ENCODE measurements around the gene PPP2R3A.
A peak's percentile ranks its signal among the peaks of the same experiment; 100 is the strongest.

Gene PPP2R3A

DNA sequence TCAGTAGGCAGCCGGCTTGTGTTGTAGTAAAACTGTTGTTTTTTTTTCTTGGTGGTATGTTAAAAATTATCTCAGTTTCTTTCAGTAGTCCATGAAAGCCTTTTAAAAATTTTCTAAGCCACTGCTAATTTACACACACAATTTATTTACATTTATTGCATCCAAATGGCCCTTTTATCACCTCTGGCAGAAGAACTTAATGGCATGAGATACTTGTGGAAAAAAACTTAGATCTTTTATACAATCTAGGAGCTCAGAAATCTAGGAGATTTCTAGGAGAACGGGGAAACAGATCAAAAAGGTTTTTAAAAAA lies 1.4 kb downstream of the PPP2R3A start:
- H3K36me3 ChIP-seq (ENCODE audit: control insufficient read depth in 2 of 2, insufficient read depth in 2 of 2, low read length in 2 of 2) = no peaks in the 10 kb centered on the region
- H3K9me3 ChIP-seq (ENCODE audit: control insufficient read depth in 2 of 2, low read length in 2 of 2) = no peaks in the 10 kb centered on the region
- H3K9ac ChIP-seq (ENCODE audit: low read depth in 1 of 2, low read length in 2 of 2) = peak overlapping the region in 1 of 2 donors; percentile 79
- H3K27ac ChIP-seq (ENCODE audit: low read depth in 2 of 2, low read length in 2 of 2) = no peak overlapping the region
- peak overlapping the region; percentile 74 to 80 for H3K4me3 ChIP-seq (ENCODE audit: low read length in 2 of 2)
- H3K4me1 ChIP-seq (ENCODE audit: control insufficient read depth in 2 of 2, insufficient read depth in 2 of 2, low read length in 2 of 2) = peaks cover 14 to 26% of the 10 kb centered on the region in 2 donors
- no peaks in the 10 kb centered on the region for H3K27me3 ChIP-seq (ENCODE audit: control insufficient read depth in 2 of 2, insufficient read depth in 2 of 2, low read length in 2 of 2)

DNA sequence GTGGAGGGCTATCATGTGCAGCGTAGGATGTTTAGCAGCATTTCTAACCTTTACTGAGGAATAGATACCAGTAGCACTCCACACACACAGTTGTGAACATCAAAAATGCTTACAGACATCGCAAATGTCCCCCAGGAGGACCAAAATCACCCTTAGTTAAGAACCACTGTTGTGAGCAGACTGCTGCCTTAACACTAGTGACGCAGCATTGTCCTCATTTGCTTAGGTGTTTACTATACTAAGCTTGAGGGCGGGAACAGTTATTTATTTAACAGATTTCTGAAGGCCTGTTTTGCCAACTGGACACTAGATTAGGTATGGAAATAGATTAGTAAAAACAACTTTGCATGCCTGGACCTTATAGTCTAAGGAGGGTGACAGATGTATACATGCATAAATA lies 2.3 kb downstream of the PPP2R3A start:
- Histone ChIP-seq H3K9me3 (ENCODE audit: control insufficient read depth in 2 of 2, low read length in 2 of 2) (no peaks in the 10 kb centered on the region), H3K9ac (ENCODE audit: low read depth in 1 of 2, low read length in 2 of 2) (peak overlapping the region in 1 of 2 donors; percentile 27), H3K27me3 (ENCODE audit: control insufficient read depth in 2 of 2, insufficient read depth in 2 of 2, low read length in 2 of 2) (no peaks in the 10 kb centered on the region), H3K36me3 (ENCODE audit: control insufficient read depth in 2 of 2, insufficient read depth in 2 of 2, low read length in 2 of 2) (no peaks in the 10 kb centered on the region), H3K4me3 (ENCODE audit: low read length in 2 of 2) (peak overlapping the region in 1 of 2 donors; percentile 5), H3K4me1 (ENCODE audit: control insufficient read depth in 2 of 2, insufficient read depth in 2 of 2, low read length in 2 of 2) (peaks cover 14 to 26% of the 10 kb centered on the region in 2 donors), H3K27ac (ENCODE audit: low read depth in 2 of 2, low read length in 2 of 2) (no peak overlapping the region)

DNA sequence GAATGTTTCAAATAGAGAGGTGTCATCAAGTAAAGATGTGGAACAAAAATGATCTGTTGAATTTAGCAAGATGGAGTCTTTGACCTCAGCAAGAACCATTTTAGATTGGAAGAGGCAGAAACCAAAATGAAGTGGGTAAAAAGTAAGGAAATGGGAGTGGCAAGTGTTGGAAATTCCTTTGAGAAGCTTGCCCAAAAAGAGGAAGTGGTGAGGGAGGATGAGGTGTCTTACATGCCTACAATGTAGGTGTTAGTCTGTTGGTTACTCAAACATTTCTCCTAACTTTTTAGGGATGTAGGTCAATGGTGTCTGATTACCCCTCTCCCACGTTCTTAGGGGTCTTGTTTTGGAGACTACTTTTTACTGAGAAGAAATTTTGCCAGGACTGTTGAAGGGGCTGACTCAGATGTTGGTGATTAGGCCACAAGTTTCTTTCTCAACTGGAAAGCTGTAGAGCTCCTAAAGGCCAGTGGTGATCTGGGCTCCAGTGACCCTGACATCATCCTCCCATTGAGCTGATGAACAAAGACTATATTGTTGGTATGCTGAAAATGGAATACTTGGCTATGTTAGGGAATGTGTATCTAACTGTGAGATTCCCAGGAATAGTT lies 5.1 kb downstream of the PPP2R3A start:
- Histone ChIP-seq H3K27ac (ENCODE audit: low read depth in 2 of 2, low read length in 2 of 2) (no peak overlapping the region), H3K36me3 (ENCODE audit: control insufficient read depth in 2 of 2, insufficient read depth in 2 of 2, low read length in 2 of 2) (no peaks in the 10 kb centered on the region), H3K4me1 (ENCODE audit: control insufficient read depth in 2 of 2, insufficient read depth in 2 of 2, low read length in 2 of 2) (peaks cover 13 to 14% of the 10 kb centered on the region in 2 donors), H3K9ac (ENCODE audit: low read depth in 1 of 2, low read length in 2 of 2) (no peak overlapping the region), H3K4me3 (ENCODE audit: low read length in 2 of 2) (no peak overlapping the region), H3K27me3 (ENCODE audit: control insufficient read depth in 2 of 2, insufficient read depth in 2 of 2, low read length in 2 of 2) (no peaks in the 10 kb centered on the region), H3K9me3 (ENCODE audit: control insufficient read depth in 2 of 2, low read length in 2 of 2) (no peaks in the 10 kb centered on the region)

DNA sequence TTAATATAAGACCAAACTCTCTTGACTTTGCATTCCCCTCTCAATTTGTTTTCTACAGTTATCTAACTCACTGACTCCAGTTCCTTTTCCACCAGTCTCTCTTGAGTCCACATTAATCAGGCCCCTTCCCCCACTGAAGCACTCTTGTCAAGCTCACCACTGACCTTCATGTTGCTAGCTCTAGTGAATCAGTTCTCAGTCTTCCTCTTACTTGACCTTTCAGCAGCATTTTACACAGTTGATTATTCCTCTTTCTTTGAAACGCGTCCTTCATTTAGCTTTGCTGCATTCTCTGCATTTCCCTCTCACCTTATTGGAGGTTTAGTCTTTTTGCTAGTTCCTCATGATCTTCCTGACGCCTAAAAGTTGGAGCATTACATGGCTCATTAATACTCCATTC lies 8.3 kb downstream of the PPP2R3A start:
- Histone ChIP-seq H3K27me3 (ENCODE audit: control insufficient read depth in 2 of 2, insufficient read depth in 2 of 2, low read length in 2 of 2) (no peaks in the 10 kb centered on the region), H3K9ac (ENCODE audit: low read depth in 1 of 2, low read length in 2 of 2) (no peak overlapping the region), H3K4me3 (ENCODE audit: low read length in 2 of 2) (no peak overlapping the region), H3K9me3 (ENCODE audit: control insufficient read depth in 2 of 2, low read length in 2 of 2) (no peaks in the 10 kb centered on the region), H3K36me3 (ENCODE audit: control insufficient read depth in 2 of 2, insufficient read depth in 2 of 2, low read length in 2 of 2) (no peaks in the 10 kb centered on the region), H3K4me1 (ENCODE audit: control insufficient read depth in 2 of 2, insufficient read depth in 2 of 2, low read length in 2 of 2) (no peaks in the 10 kb centered on the region), H3K27ac (ENCODE audit: low read depth in 2 of 2, low read length in 2 of 2) (no peak overlapping the region)

DNA sequence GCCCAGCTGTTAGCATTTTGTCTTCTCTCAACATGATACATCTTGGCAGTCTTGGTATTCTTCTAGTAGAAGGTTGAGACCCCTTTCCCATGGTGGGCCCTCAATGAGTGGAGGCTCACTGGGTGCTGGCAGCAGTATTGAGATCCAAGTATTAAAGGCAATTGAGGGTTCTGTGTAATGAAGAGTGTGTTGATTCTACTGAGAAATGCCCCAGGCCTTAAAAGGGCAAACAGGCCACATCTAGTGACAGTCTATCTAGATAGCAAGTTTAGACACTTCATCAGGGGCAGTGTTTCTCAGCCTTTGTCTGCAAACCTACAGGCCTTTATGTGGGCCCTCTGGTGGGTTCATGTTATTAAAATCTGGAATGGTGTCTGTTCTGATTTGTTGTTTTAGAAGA lies 9.5 kb downstream of the PPP2R3A start:
- Histone ChIP-seq H3K9me3 (ENCODE audit: control insufficient read depth in 2 of 2, low read length in 2 of 2) (no peaks in the 10 kb centered on the region), H3K27me3 (ENCODE audit: control insufficient read depth in 2 of 2, insufficient read depth in 2 of 2, low read length in 2 of 2) (no peaks in the 10 kb centered on the region), H3K4me3 (ENCODE audit: low read length in 2 of 2) (no peak overlapping the region), H3K36me3 (ENCODE audit: control insufficient read depth in 2 of 2, insufficient read depth in 2 of 2, low read length in 2 of 2) (no peaks in the 10 kb centered on the region), H3K4me1 (ENCODE audit: control insufficient read depth in 2 of 2, insufficient read depth in 2 of 2, low read length in 2 of 2) (peaks cover 0 to 3% of the 10 kb centered on the region in 2 donors), H3K9ac (ENCODE audit: low read depth in 1 of 2, low read length in 2 of 2) (no peak overlapping the region), H3K27ac (ENCODE audit: low read depth in 2 of 2, low read length in 2 of 2) (no peak overlapping the region)

DNA sequence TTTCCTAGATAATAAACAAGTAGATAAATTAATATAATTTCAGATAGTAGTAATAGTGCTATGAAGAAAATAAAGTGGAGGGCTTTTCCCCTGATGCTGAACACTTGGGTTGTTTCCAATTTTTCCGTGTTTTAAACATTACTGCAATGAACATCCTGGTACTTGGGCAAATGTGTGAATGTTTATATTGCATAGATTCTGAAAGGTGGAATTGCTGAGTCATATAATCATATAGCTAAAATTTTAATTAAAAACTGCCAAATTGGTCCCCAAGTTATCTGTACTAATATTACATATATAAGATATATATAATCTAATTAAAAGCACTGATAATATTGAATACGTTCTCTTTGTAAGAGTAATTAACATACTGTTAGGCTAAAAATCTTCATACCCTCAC lies 10.0 kb downstream of the PPP2R3A start:
- H3K9ac ChIP-seq (ENCODE audit: low read depth in 1 of 2, low read length in 2 of 2) = no peak overlapping the region
- peaks cover under 1 to 8% of the 10 kb centered on the region in 2 donors for H3K4me1 ChIP-seq (ENCODE audit: control insufficient read depth in 2 of 2, insufficient read depth in 2 of 2, low read length in 2 of 2)
- no peak overlapping the region for H3K4me3 ChIP-seq (ENCODE audit: low read length in 2 of 2)
- H3K27ac ChIP-seq (ENCODE audit: low read depth in 2 of 2, low read length in 2 of 2) = no peak overlapping the region
- H3K36me3 ChIP-seq (ENCODE audit: control insufficient read depth in 2 of 2, insufficient read depth in 2 of 2, low read length in 2 of 2) = no peaks in the 10 kb centered on the region
- no peaks in the 10 kb centered on the region for H3K27me3 ChIP-seq (ENCODE audit: control insufficient read depth in 2 of 2, insufficient read depth in 2 of 2, low read length in 2 of 2)
- H3K9me3 ChIP-seq (ENCODE audit: control insufficient read depth in 2 of 2, low read length in 2 of 2) = no peaks in the 10 kb centered on the region

DNA sequence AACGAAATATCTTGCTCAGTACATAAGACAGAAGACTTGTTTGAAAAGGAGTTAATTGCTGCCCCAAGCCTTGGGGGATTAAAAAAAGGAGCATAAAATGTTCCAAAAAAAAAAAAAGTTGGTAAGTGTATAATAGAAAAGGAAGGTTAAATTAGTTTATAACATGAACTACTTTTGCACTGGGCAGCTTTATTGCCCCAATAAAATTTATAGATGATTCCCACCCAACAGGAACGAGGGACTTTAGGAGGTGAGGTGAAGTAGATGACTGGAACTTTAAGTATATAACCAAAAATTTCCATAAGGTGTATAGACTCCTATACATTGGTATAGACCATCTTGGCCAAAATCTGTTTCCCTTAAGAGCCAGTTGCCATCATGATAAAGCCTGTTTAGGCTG lies 14.8 kb downstream of the PPP2R3A start:
- Histone ChIP-seq H3K4me1 (ENCODE audit: control insufficient read depth in 2 of 2, insufficient read depth in 2 of 2, low read length in 2 of 2) (peaks cover 12 to 34% of the 10 kb centered on the region in 2 donors), H3K27ac (ENCODE audit: low read depth in 2 of 2, low read length in 2 of 2) (no peak overlapping the region), H3K4me3 (ENCODE audit: low read length in 2 of 2) (no peak overlapping the region), H3K9ac (ENCODE audit: low read depth in 1 of 2, low read length in 2 of 2) (no peak overlapping the region), H3K9me3 (ENCODE audit: control insufficient read depth in 2 of 2, low read length in 2 of 2) (no peaks in the 10 kb centered on the region), H3K27me3 (ENCODE audit: control insufficient read depth in 2 of 2, insufficient read depth in 2 of 2, low read length in 2 of 2) (no peaks in the 10 kb centered on the region), H3K36me3 (ENCODE audit: control insufficient read depth in 2 of 2, insufficient read depth in 2 of 2, low read length in 2 of 2) (no peaks in the 10 kb centered on the region)

DNA sequence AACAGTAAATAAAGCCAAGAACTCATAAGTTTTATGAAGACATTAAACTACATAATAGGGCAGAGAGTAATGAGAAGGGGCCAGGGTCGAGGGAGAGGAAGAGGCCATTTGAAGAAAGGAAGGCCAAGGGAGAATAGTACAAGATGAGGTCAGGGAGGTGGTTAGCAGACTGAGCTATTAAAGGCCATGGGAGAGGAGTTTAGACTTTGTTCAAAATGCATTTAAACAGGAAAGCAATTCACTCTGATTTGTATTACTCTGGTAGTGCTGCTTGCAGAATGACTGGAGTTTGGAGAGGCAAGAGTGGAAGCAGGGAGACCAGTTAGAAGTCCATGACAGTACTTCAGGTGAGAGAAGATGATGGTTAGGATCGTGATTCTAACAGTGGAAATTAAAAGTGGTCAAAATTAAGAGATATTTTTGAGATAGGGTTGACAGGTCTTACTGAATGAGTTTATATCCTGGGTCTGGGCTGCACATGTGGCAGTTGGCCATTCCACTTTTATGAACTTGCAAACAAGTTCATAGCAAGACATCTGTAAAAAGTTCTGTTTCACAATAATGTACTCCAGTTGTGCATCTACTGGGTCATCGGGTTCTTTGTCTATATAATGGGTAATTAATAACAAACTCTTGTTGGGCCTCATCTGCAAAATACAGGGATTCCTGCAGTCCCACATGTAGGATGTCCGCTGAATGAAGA lies 16.3 kb downstream of the PPP2R3A start:
- Histone ChIP-seq H3K4me3 (ENCODE audit: low read length in 2 of 2) (no peak overlapping the region), H3K4me1 (ENCODE audit: control insufficient read depth in 2 of 2, insufficient read depth in 2 of 2, low read length in 2 of 2) (peaks cover 12 to 34% of the 10 kb centered on the region in 2 donors), H3K27me3 (ENCODE audit: control insufficient read depth in 2 of 2, insufficient read depth in 2 of 2, low read length in 2 of 2) (no peaks in the 10 kb centered on the region), H3K27ac (ENCODE audit: low read depth in 2 of 2, low read length in 2 of 2) (peak overlapping the region; percentile 40 to 44), H3K36me3 (ENCODE audit: control insufficient read depth in 2 of 2, insufficient read depth in 2 of 2, low read length in 2 of 2) (no peaks in the 10 kb centered on the region), H3K9me3 (ENCODE audit: control insufficient read depth in 2 of 2, low read length in 2 of 2) (no peaks in the 10 kb centered on the region), H3K9ac (ENCODE audit: low read depth in 1 of 2, low read length in 2 of 2) (no peak overlapping the region)

DNA sequence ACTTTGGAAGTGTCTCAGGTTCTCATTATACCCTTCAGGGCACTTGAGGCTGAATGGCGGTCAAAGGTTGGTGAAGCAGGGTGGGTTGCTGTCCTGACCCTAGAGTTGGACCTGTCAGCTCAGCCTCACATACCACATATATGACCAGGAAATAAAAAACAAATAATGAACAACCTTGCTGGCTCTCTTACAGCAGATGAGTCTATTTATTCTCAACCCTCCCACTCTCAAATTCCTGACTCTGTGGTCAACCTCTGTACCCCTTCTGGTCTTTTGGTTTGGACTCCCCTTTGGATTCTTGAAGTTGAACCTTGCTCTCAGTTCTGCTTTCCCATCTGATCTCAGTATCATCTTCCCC lies 16.9 kb downstream of the PPP2R3A start:
- peak overlapping the region in 1 of 2 donors; percentile 1 for H3K4me3 ChIP-seq (ENCODE audit: low read length in 2 of 2)
- H3K27ac ChIP-seq (ENCODE audit: low read depth in 2 of 2, low read length in 2 of 2) = peak overlapping the region in 1 of 2 donors; percentile 40
- H3K27me3 ChIP-seq (ENCODE audit: control insufficient read depth in 2 of 2, insufficient read depth in 2 of 2, low read length in 2 of 2) = no peaks in the 10 kb centered on the region
- H3K36me3 ChIP-seq (ENCODE audit: control insufficient read depth in 2 of 2, insufficient read depth in 2 of 2, low read length in 2 of 2) = no peaks in the 10 kb centered on the region
- peaks cover 12 to 34% of the 10 kb centered on the region in 2 donors for H3K4me1 ChIP-seq (ENCODE audit: control insufficient read depth in 2 of 2, insufficient read depth in 2 of 2, low read length in 2 of 2)
- H3K9me3 ChIP-seq (ENCODE audit: control insufficient read depth in 2 of 2, low read length in 2 of 2) = no peaks in the 10 kb centered on the region
- H3K9ac ChIP-seq (ENCODE audit: low read depth in 1 of 2, low read length in 2 of 2) = no peak overlapping the region

DNA sequence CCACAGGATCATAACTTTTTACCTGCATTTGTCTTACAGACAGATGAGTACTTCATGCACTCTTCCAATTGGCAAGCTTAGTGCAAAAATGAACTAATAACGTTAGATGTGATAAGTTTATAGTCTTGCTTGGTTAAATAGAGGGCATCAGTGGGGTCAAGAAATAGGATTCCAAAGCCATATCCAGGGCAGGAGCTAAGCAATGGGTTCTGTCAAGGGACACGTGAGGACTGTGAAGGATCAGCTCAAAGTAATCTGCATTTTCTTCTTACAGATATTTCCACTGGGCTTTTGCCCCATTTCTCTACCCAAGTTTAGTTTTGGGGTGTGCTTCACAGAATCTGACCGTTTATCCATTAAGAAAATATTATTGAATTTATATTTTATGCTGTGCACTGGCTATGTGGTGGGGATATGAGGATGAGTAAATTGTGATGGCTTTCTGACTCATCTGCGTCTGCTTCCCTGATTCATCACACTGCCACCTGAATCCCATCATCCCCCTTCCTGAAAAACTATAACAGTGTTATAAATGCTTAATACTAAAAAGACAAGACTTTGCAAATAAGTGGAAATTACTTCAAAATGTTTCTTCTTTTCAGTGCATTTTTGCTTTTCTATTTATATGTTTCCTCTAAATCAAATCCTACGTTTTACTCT lies 17.5 kb downstream of the PPP2R3A start:
- Histone ChIP-seq H3K9me3 (ENCODE audit: control insufficient read depth in 2 of 2, low read length in 2 of 2) (no peaks in the 10 kb centered on the region), H3K27me3 (ENCODE audit: control insufficient read depth in 2 of 2, insufficient read depth in 2 of 2, low read length in 2 of 2) (no peaks in the 10 kb centered on the region), H3K27ac (ENCODE audit: low read depth in 2 of 2, low read length in 2 of 2) (no peak overlapping the region), H3K36me3 (ENCODE audit: control insufficient read depth in 2 of 2, insufficient read depth in 2 of 2, low read length in 2 of 2) (no peaks in the 10 kb centered on the region), H3K4me1 (ENCODE audit: control insufficient read depth in 2 of 2, insufficient read depth in 2 of 2, low read length in 2 of 2) (peaks cover 12 to 34% of the 10 kb centered on the region in 2 donors), H3K9ac (ENCODE audit: low read depth in 1 of 2, low read length in 2 of 2) (no peak overlapping the region), H3K4me3 (ENCODE audit: low read length in 2 of 2) (peak overlapping the region in 1 of 2 donors; percentile 1)

Measured in mucosa of rectum (tissue), 2 donors.